ENCODE measurements around the gene THRSP. TPM values are rescaled to one million over a fixed set of nuclear protein-coding genes. Genes with fewer than 3 reads are reported as not detected.

The THRSP gene
- total and polyA plus RNA-seq, 2 of the 8 experiments (the other 6 are each of a cell fraction or from before 2014, with no cell fraction given), result 0.11 TPM; not detected in 1

- Histone ChIP-seq H4K8ac (ENCODE audit: extremely low read depth, insufficient read depth, low read length) (no peak overlapping the region), H3K4me3 (ENCODE audit: extremely low read depth in 1 of 4, insufficient read depth in 2 of 4, low read depth in 3 of 4, low read length in 4 of 4) (no peak overlapping the region), H2AFZ (ENCODE audit: low read length) (no peak overlapping the region), H2BK20ac (ENCODE audit: low read length) (no peak overlapping the region), H3K23ac (ENCODE audit: insufficient read length) (no peak overlapping the region), H3K9ac (replicated peaks in 1 of 4; ENCODE audit: extremely low read depth in 1 of 4, low read depth in 3 of 4, low read length in 3 of 4) (no peak overlapping the region), H2BK5ac (ENCODE audit: low read depth, low read length) (no peak overlapping the region), H3K56ac (replicated peaks; ENCODE audit: insufficient read length, low read depth, low read length) (no peak overlapping the region), H3K36me3 (ENCODE audit: control insufficient read depth in 2 of 4, insufficient read depth in 4 of 4, low read length in 3 of 4) (peaks cover 2 to 40% (median 12%) of the 10 kb centered on the region in 4 experiments; a peak in 7 of 8 replicates), H2BK12ac (ENCODE audit: low read depth, low read length) (no peak overlapping the region), H2BK120ac (replicated peaks; ENCODE audit: low read depth, low read length) (no peak overlapping the region), H3K14ac (ENCODE audit: insufficient read length) (no peak overlapping the region), H4K5ac (ENCODE audit: insufficient read length, low read depth, low read length) (no peak overlapping the region), H3K27me3 (replicated peaks in 1 of 4; ENCODE audit: control insufficient read depth in 3 of 4, extremely low read depth in 1 of 4, insufficient read depth in 3 of 4, low read length in 3 of 4) (no peaks in the 10 kb centered on the region), H4K91ac (replicated peaks; ENCODE audit: insufficient read length, low read length) (no peak overlapping the region), H3K4me1 (replicated peaks in 1 of 4; ENCODE audit: control insufficient read depth in 3 of 4, insufficient read depth in 4 of 4, low read length in 3 of 4) (no peaks in the 10 kb centered on the region), H3K18ac (ENCODE audit: extremely low read depth, low read length) (no peak overlapping the region), H3K27ac (ENCODE audit: low read depth, low read length) (no peak overlapping the region), H3K79me2 (ENCODE audit: control insufficient read depth in 1 of 2, insufficient read depth in 2 of 2, low read length in 2 of 2) (no peaks in the 10 kb centered on the region), H2AK5ac (ENCODE audit: low read depth, low read length) (no peak overlapping the region), H3K4me2 (ENCODE audit: insufficient read depth in 1 of 2, low read depth in 2 of 2, low read length in 2 of 2) (no peak overlapping the region), H3K9me3 (ENCODE audit: insufficient read depth in 2 of 2, low read depth in 1 of 2, low read length in 1 of 2) (no peaks in the 10 kb centered on the region), H3K23me2 (ENCODE audit: low read depth, low read length) (no peaks in the 10 kb centered on the region), H3K79me1 (ENCODE audit: low read depth, low read length) (no peaks in the 10 kb centered on the region), H2BK15ac (ENCODE audit: low read length) (no peak overlapping the region), H3K4ac (replicated peaks; ENCODE audit: insufficient read length, low read depth, low read length) (no peak overlapping the region), H4K20me1 (replicated peaks in 1 of 2; ENCODE audit: control insufficient read depth in 1 of 2, insufficient read depth in 2 of 2, low read length in 2 of 2) (peaks cover 0 to 1% of the 10 kb centered on the region in 2 experiments)
- TF ChIP-seq SIN3A (conservative IDR thresholded peaks at IDR 0.05 in 1 of 2, IDR thresholded peaks at IDR 0.05 in 1 of 2; ENCODE audit: low read depth in 1 of 2, low read length in 2 of 2) (no peak), SP1 (IDR thresholded peaks at IDR 0.05; ENCODE audit: low read depth, low read length) (no peak), JUND (IDR thresholded peaks at IDR 0.05; ENCODE audit: low read length) (no peak), HDAC6 (IDR thresholded peaks at IDR 0.05; ENCODE audit: low read depth, low read length) (no peak), POLR2A (IDR thresholded peaks at IDR 0.05; ENCODE audit: control extremely low read depth in 1 of 2, low read depth in 2 of 2, low read length in 2 of 2) (no peak)
- WGBS, 2 experiments (ENCODE audit: extremely low coverage in 1 of 2, insufficient coverage in 1 of 2, insufficient read length in 1 of 2, insufficient replicate concordance in 2 of 2, low coverage in 1 of 2, low lambda C conversion rate in 2 of 2, missing lambda C conversion rate in 1 of 2), result 93% methylated on average over 2 of the region's 2 CpGs; no CpG with 5 or more reads in 1 of the 2 experiments
- ChIA-PET POLR2A (ENCODE audit: partially characterized antibody) (interaction anchor here (0.8 kb wide), 1 partner anchor 22 kb away, joined by 4 read pairs; the partner anchor contains the start of gene NDUFC2), CTCF (ENCODE audit: partially characterized antibody) (interaction anchor here (0.6 to 0.7 kb wide), 2 partner anchors 13 to 152 kb away, joined by 3 to 4 read pairs; no protein-coding TSS in a partner anchor)
- FAIRE-seq (no peak), DNase-seq (ENCODE audit: low read depth in 1 of 2, low spot score in 2 of 2) (no peak)
Measured at GRCh38 chr11:78100676-78101472, 37.2 kb downstream of the THRSP start.
